ENCODE data around the gene IQSEC1. TPM values are rescaled to one million over a fixed set of nuclear protein-coding genes. Genes with fewer than 3 reads are reported as not detected.
"Not testable (repeated sequence)": the region's sequence is repeated elsewhere in the genome, so short reads cannot be mapped to it uniquely, and the experiment has no call there.

The IQSEC1 gene
- total and polyA plus RNA-seq, 2 donors (not counting 1 experiment from before 2014, with no cell fraction given), result 4.3 to 18.2 TPM

DNA sequence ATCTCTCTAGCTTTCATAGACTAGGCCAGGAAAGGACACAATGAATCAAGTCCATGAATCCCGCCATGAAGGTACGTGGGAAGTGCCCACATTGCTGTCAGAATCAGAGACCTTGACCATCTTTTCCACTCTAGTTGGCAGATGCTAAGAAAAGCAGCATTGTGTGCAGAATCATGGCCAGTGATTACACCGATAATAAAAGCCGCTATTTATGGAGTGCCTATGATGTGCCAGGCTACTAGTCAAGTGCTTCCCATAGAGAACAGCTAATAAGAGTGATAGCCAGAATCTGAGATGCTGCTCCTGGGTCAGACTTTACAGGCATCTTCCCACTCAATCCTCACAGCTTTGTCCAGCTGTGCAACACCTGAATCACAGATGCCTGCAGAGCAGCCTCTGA is 218.7 kb downstream of the IQSEC1 start:
- Histone ChIP-seq H3K4me3 (replicated peaks in 1 of 4; ENCODE audit: control extremely low read depth in 1 of 4, insufficient read depth in 1 of 4, low read depth in 3 of 4, low read length in 4 of 4) (no peak overlapping the region), H3K4me2 (ENCODE audit: extremely low read depth, insufficient read depth, low read length) (no peak overlapping the region), H3K27ac (ENCODE audit: insufficient read depth, low read length) (no peak overlapping the region), H3K79me2 (ENCODE audit: control insufficient read depth, insufficient read depth, low read length) (no peaks in the 10 kb centered on the region), H3K9me3 (ENCODE audit: control insufficient read depth, insufficient read depth, low read depth, low read length) (no peaks in the 10 kb centered on the region), H4K20me1 (ENCODE audit: control insufficient read depth, extremely low read depth, insufficient read depth, low read length) (no peaks in the 10 kb centered on the region), H2AFZ (ENCODE audit: low read length) (no peak overlapping the region), H3K36me3 (ENCODE audit: control insufficient read depth, insufficient read depth, low read length) (no peaks in the 10 kb centered on the region), H3K27me3 (ENCODE audit: control insufficient read depth, insufficient read depth, low read length) (peaks cover 13% of the 10 kb centered on the region), H3K9ac (ENCODE audit: insufficient read depth, low read length) (no peak overlapping the region), H3K4me1 (ENCODE audit: control insufficient read depth, extremely low read depth, insufficient read depth, low read length) (no peaks in the 10 kb centered on the region)
- TF ChIP-seq EZH2 (IDR thresholded peaks at IDR 0.05; ENCODE audit: low read length, missing control alignments), result no peak
- TF ChIP-seq, protein P1, sequence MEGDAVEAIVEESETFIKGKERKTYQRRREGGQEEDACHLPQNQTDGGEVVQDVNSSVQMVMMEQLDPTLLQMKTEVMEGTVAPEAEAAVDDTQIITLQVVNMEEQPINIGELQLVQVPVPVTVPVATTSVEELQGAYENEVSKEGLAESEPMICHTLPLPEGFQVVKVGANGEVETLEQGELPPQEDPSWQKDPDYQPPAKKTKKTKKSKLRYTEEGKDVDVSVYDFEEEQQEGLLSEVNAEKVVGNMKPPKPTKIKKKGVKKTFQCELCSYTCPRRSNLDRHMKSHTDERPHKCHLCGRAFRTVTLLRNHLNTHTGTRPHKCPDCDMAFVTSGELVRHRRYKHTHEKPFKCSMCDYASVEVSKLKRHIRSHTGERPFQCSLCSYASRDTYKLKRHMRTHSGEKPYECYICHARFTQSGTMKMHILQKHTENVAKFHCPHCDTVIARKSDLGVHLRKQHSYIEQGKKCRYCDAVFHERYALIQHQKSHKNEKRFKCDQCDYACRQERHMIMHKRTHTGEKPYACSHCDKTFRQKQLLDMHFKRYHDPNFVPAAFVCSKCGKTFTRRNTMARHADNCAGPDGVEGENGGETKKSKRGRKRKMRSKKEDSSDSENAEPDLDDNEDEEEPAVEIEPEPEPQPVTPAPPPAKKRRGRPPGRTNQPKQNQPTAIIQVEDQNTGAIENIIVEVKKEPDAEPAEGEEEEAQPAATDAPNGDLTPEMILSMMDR (conservative IDR thresholded peaks at IDR 0.05 in 1 of 2, IDR thresholded peaks at IDR 0.05 in 1 of 2; ENCODE audit: low read depth in 1 of 2, low read length in 2 of 2), result no peak
- DNase-seq (ENCODE audit: low read depth in 2 of 2), result no peak

DNA sequence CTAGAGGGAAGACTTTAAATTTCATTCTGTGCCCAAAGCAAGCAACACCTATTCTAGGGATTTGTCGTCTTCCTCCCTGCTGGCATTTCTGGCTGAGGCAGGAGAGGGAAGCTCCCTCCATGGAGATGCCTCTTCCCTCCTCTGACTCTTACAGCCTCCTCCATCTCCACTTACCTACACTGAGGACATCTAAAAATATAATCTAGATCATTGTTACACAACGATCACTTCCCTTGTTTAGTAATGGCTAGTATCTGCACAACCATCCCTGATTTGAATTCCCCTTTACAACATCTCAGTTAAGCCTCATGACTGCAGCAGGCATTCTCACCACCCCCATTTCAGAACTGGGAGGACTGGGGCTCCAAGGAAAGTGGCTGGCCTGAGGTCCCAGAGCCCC is 219.4 kb downstream of the IQSEC1 start:
- not testable (repeated sequence) for H4K20me1 ChIP-seq (ENCODE audit: control insufficient read depth, extremely low read depth, insufficient read depth, low read length); H3K4me3 ChIP-seq (replicated peaks in 1 of 4; ENCODE audit: control extremely low read depth in 1 of 4, insufficient read depth in 1 of 4, low read depth in 3 of 4, low read length in 4 of 4); H3K79me2 ChIP-seq (ENCODE audit: control insufficient read depth, insufficient read depth, low read length); H3K9me3 ChIP-seq (ENCODE audit: control insufficient read depth, insufficient read depth, low read depth, low read length); H3K27ac ChIP-seq (ENCODE audit: insufficient read depth, low read length); H2AFZ ChIP-seq (ENCODE audit: low read length); DNase-seq (ENCODE audit: low read depth in 2 of 2); H3K9ac ChIP-seq (ENCODE audit: insufficient read depth, low read length); H3K4me1 ChIP-seq (ENCODE audit: control insufficient read depth, extremely low read depth, insufficient read depth, low read length); H3K36me3 ChIP-seq (ENCODE audit: control insufficient read depth, insufficient read depth, low read length); H3K4me2 ChIP-seq (ENCODE audit: extremely low read depth, insufficient read depth, low read length)
- H3K27me3 ChIP-seq (ENCODE audit: control insufficient read depth, insufficient read depth, low read length), result peaks cover 13% of the 10 kb centered on the region

DNA sequence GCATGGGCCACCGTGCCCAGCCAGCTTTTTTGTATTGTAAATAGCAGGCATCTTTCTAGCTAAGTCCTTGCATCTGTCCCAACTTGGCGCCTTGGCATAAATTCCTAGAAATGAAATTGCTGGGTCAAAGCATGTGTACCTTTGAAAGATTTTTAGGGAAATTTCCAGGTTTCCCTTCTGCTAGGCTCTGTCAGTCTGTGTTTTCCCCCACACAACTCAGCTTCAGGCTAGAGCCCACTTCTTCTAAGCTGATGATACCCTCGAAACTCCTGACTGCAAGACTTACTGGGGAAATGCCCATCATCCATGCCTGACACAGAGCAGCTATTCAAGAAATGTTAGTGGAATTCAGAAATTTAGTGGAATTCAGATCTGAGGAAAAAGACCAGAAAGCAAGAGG is 221.0 kb downstream of the IQSEC1 start:
- H3K9ac ChIP-seq (ENCODE audit: insufficient read depth, low read length), result no peak overlapping the region
- no peaks in the 10 kb centered on the region for H4K20me1 ChIP-seq (ENCODE audit: control insufficient read depth, extremely low read depth, insufficient read depth, low read length)
- no peaks in the 10 kb centered on the region for H3K4me1 ChIP-seq (ENCODE audit: control insufficient read depth, extremely low read depth, insufficient read depth, low read length)
- peaks cover 13% of the 10 kb centered on the region for H3K27me3 ChIP-seq (ENCODE audit: control insufficient read depth, insufficient read depth, low read length)
- DNase-seq (ENCODE audit: low read depth in 2 of 2), result no peak
- no peak overlapping the region for H3K4me2 ChIP-seq (ENCODE audit: extremely low read depth, insufficient read depth, low read length)
- H2AFZ ChIP-seq (ENCODE audit: low read length), result no peak overlapping the region
- H3K36me3 ChIP-seq (ENCODE audit: control insufficient read depth, insufficient read depth, low read length), result no peaks in the 10 kb centered on the region
- no peak overlapping the region for H3K4me3 ChIP-seq (replicated peaks in 1 of 4; ENCODE audit: control extremely low read depth in 1 of 4, insufficient read depth in 1 of 4, low read depth in 3 of 4, low read length in 4 of 4)
- no peak for TF ChIP-seq EZH2 (IDR thresholded peaks at IDR 0.05; ENCODE audit: low read length, missing control alignments)
- TF ChIP-seq, protein P1 (conservative IDR thresholded peaks at IDR 0.05 in 1 of 2, IDR thresholded peaks at IDR 0.05 in 1 of 2; ENCODE audit: low read depth in 1 of 2, low read length in 2 of 2), result no peak
- no peak overlapping the region for H3K27ac ChIP-seq (ENCODE audit: insufficient read depth, low read length)
- no peaks in the 10 kb centered on the region for H3K9me3 ChIP-seq (ENCODE audit: control insufficient read depth, insufficient read depth, low read depth, low read length)
- no peaks in the 10 kb centered on the region for H3K79me2 ChIP-seq (ENCODE audit: control insufficient read depth, insufficient read depth, low read length)

Other genes starting within 250 kb of the IQSEC1 start
- 1,141 and 1,244 TPM in 2 replicates for gene RPL32, start 231.9 kb downstream of the IQSEC1 start, total RNA-seq
- 1,855 and 2,018 TPM in 2 replicates for gene RPL32, start 231.9 kb downstream of the IQSEC1 start, polyA plus RNA-seq